Neural progenitor cell (in vitro differentiated cells): ENCODE results near the gene AQP1.

ENCODE experiments used
- EZH2 ChIP-seq: fragments of 200-600 bp; sonication (generic); IDR thresholded peaks from 2 replicates; pipeline ENCODE4 v1.6.1; 2017; ENCODE audit warnings: antibody characterized with exemption, mild to moderate bottlenecking, moderate library complexity
- TF ChIP-seq, protein P1 (sequence below): fragments of 200-600 bp; sonication (generic); IDR thresholded peaks from 2 replicates; pipeline ENCODE4 v1.5.1; 2017; ENCODE audit warnings: antibody characterized with exemption, mild to moderate bottlenecking

DNA sequence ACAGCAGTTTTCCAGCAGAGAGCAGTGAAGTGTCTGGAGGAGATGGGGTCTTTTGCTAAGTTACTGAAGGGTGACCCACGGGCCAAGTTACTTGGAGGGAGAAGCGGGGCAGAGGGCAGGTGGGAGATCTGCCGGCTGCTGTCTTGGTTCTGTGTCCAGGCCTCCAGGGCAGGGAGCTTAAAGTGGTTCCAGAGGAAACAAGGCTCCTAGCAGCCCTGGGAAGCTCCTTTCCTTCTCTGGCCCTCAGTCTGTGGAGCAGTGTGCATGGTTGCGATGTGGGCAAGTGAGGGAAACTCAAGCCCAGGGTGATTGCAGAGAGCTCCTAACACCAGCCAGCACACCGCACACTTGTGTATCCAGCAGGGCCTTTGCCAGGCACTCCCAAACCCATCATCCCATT is 58.4 kb downstream of the AQP1 start:
- TF ChIP-seq, protein P1, sequence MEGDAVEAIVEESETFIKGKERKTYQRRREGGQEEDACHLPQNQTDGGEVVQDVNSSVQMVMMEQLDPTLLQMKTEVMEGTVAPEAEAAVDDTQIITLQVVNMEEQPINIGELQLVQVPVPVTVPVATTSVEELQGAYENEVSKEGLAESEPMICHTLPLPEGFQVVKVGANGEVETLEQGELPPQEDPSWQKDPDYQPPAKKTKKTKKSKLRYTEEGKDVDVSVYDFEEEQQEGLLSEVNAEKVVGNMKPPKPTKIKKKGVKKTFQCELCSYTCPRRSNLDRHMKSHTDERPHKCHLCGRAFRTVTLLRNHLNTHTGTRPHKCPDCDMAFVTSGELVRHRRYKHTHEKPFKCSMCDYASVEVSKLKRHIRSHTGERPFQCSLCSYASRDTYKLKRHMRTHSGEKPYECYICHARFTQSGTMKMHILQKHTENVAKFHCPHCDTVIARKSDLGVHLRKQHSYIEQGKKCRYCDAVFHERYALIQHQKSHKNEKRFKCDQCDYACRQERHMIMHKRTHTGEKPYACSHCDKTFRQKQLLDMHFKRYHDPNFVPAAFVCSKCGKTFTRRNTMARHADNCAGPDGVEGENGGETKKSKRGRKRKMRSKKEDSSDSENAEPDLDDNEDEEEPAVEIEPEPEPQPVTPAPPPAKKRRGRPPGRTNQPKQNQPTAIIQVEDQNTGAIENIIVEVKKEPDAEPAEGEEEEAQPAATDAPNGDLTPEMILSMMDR, result no peak
- TF ChIP-seq EZH2, result no peak
